Endodermal cell (in vitro differentiated cells): ENCODE results near the gene TECTA. TPM values are rescaled to one million over a fixed set of nuclear protein-coding genes. Genes with fewer than 3 reads are reported as not detected.

Experiments used
- DNase-seq: peaks from one replicate; pipeline ENCODE4 v3.0.0-alpha.2; 2017
- H3K27ac ChIP-seq: 2 replicates; pipeline ENCODE4 v1.5.1; 2013; ENCODE audit warnings: mild to moderate bottlenecking, low read depth, low read length, moderate library complexity
- H3K27me3 ChIP-seq: 2 replicates; pipeline ENCODE4 v1.6.1; 2013; ENCODE audit warnings: mild to moderate bottlenecking, low read length, moderate library complexity; ENCODE audit not compliant: insufficient read depth, control insufficient read depth, poor library complexity, severe bottlenecking
- H3K36me3 ChIP-seq: 2 replicates; pipeline ENCODE4 v1.7.0; 2013; ENCODE audit warnings: mild to moderate bottlenecking, low read length, moderate library complexity; ENCODE audit not compliant: control insufficient read depth, insufficient read depth
- H3K4me1 ChIP-seq: one replicate; pipeline ENCODE4 v1.7.0; 2013; ENCODE audit warnings: low read length; ENCODE audit not compliant: control insufficient read depth, insufficient read depth
- H3K4me3 ChIP-seq: 2 replicates; pipeline ENCODE4 v1.5.1; 2013; ENCODE audit warnings: mild to moderate bottlenecking, low read length, moderate library complexity
- H3K9ac ChIP-seq: 2 replicates; pipeline ENCODE4 v1.6.1; 2013; ENCODE audit warnings: mild to moderate bottlenecking, low read length, moderate library complexity; ENCODE audit not compliant: poor library complexity, severe bottlenecking; ENCODE audit errors: extremely low read depth
- H3K9me3 ChIP-seq: 2 replicates; pipeline ENCODE4 v1.6.1; 2013; ENCODE audit warnings: mild to moderate bottlenecking, low read length, moderate library complexity; ENCODE audit not compliant: control insufficient read depth
- H3K27ac Mint-ChIP-seq: 2 replicates; pipeline ENCODE4 v1.8.0; 2020; ENCODE audit warnings: mixed read lengths
- H3K27me3 Mint-ChIP-seq: 2 replicates; pipeline ENCODE4 v1.8.0; 2021; ENCODE audit warnings: mild to moderate bottlenecking, mixed read lengths; ENCODE audit not compliant: insufficient read depth
- H3K36me3 Mint-ChIP-seq: 2 replicates; pipeline ENCODE4 v1.8.0; 2020; ENCODE audit warnings: low read depth, mixed read lengths
- H3K4me1 Mint-ChIP-seq: 2 replicates; pipeline ENCODE4 v1.8.0; 2020; ENCODE audit warnings: mixed read lengths
- H3K4me3 Mint-ChIP-seq: 2 replicates; pipeline ENCODE4 v1.8.0; 2020; ENCODE audit warnings: mild to moderate bottlenecking, moderate library complexity, mixed read lengths
- H3K9me3 Mint-ChIP-seq: 2 replicates; pipeline ENCODE4 v1.8.0; 2020; ENCODE audit warnings: mild to moderate bottlenecking, mixed read lengths
- WGBS, 2 experiments: methylation state at CpG; one replicate each; pipeline versions ENCODE4 v1.1.5 to v1.1.7; 2013; ENCODE audit warnings: missing lambda C conversion rate in 2 of 2, mixed read lengths in 1 of 2; ENCODE audit not compliant: insufficient coverage in 1 of 2, insufficient read length in 1 of 2; 5-methylcytosine and 5-hydroxymethylcytosine counted together
- total RNA-seq, 2 donors: library from RNA; stranded (reverse); fragmentation: NEBNext Ultra II Directional in 1 of 2; extraction: Animal tissue kit (Norgen Biotek cat#: 25700) in 1 of 2; gene quantifications; 2 replicates in 1 of 2; 3 replicates in 1 of 2; pipeline ENCODE4 v1.2.1, GENCODE V29; 2021
- TF ChIP-seq, protein P1 (sequence below): fragments of 200-600 bp; sonication (generic); conservative IDR thresholded peaks from 2 replicates; pipeline ENCODE4 v1.5.0; 2021; ENCODE audit warnings: antibody characterized with exemption, mild to moderate bottlenecking

The TECTA gene
- total RNA-seq, 2 donors from 2014 or later = 1.4 to 2.2 TPM

- no peaks in the 10 kb centered on the region for H3K36me3 ChIP-seq
- H3K27me3 Mint-ChIP-seq = no peaks in the 10 kb centered on the region
- H3K4me3 ChIP-seq = no peak overlapping the region
- no peak overlapping the region for H3K4me3 Mint-ChIP-seq
- TF ChIP-seq, protein P1, sequence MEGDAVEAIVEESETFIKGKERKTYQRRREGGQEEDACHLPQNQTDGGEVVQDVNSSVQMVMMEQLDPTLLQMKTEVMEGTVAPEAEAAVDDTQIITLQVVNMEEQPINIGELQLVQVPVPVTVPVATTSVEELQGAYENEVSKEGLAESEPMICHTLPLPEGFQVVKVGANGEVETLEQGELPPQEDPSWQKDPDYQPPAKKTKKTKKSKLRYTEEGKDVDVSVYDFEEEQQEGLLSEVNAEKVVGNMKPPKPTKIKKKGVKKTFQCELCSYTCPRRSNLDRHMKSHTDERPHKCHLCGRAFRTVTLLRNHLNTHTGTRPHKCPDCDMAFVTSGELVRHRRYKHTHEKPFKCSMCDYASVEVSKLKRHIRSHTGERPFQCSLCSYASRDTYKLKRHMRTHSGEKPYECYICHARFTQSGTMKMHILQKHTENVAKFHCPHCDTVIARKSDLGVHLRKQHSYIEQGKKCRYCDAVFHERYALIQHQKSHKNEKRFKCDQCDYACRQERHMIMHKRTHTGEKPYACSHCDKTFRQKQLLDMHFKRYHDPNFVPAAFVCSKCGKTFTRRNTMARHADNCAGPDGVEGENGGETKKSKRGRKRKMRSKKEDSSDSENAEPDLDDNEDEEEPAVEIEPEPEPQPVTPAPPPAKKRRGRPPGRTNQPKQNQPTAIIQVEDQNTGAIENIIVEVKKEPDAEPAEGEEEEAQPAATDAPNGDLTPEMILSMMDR = no peak
- H3K4me1 ChIP-seq = no peaks in the 10 kb centered on the region
- no peaks in the 10 kb centered on the region for H3K4me1 Mint-ChIP-seq
- no peak overlapping the region for H3K27ac Mint-ChIP-seq
- H3K9me3 ChIP-seq = peaks cover 12% of the 10 kb centered on the region
- no peak for DNase-seq
- WGBS, 2 experiments = 77 to 78% methylated on average over 6 of the region's 6 CpGs
- no peaks in the 10 kb centered on the region for H3K27me3 ChIP-seq
- no peak overlapping the region for H3K27ac ChIP-seq
- H3K36me3 Mint-ChIP-seq = peaks cover 2% of the 10 kb centered on the region
- peaks cover 17% of the 10 kb centered on the region for H3K9me3 Mint-ChIP-seq
- H3K9ac ChIP-seq = no peak overlapping the region
Measured at GRCh38 chr11:121117788-121118187, 16.7 kb downstream of the TECTA start.

DNA sequence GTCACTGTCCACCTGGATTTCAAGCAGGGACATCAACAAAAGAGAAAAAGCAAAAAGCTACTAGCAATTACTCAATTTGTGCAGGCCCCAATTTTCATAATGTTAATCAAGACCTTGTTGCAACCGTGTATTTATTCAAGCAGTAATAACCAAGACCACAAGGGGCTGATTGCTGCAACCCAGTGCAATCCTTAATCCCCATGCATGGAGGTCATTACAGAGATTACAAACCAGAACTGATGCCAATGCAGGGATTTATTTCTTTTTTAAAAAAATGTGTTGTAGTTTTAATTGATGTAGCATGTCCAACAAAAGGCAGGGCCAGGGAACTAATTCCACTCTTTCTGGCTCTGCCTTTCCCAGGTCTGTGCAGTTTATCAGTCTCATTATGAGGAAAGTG lies 18.4 kb downstream of the TECTA start:
- peaks cover 17% of the 10 kb centered on the region for H3K9me3 ChIP-seq
- no peak overlapping the region for H3K27ac ChIP-seq
- Mint-ChIP-seq H3K36me3 (peaks cover 7% of the 10 kb centered on the region), H3K4me3 (no peak overlapping the region), H3K27ac (no peak overlapping the region), H3K4me1 (no peaks in the 10 kb centered on the region), H3K27me3 (no peaks in the 10 kb centered on the region), H3K9me3 (peaks cover 27% of the 10 kb centered on the region)
- TF ChIP-seq, protein P1 = peak; percentile 62
- no peaks in the 10 kb centered on the region for H3K4me1 ChIP-seq
- WGBS, 2 experiments = 89 to 100% methylated on average over 1 of the region's 1 CpG
- no peak overlapping the region for H3K9ac ChIP-seq
- no peak overlapping the region for H3K4me3 ChIP-seq
- H3K27me3 ChIP-seq = no peaks in the 10 kb centered on the region
- H3K36me3 ChIP-seq = no peaks in the 10 kb centered on the region
- no peak for DNase-seq

DNA sequence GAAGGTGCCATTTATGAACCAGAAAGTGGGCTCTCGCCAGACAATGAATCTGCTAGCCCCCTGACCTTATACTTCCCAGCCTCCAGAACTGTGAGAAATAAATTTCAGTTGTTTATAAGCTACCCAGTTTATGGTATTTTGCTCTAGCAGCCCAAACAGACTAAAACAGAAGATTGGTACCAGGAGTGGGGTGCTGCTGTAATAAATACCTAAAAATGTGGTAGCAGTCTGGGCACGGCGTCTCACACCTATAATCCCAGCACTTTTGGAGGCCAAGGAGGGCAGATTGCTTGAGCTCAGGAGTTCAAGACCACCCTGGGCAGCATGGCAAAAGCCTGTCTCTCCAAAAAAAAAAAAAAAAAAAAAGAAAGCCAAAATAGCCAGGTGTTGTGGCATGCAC lies 21.3 kb downstream of the TECTA start:
- no peaks in the 10 kb centered on the region for H3K4me1 ChIP-seq
- peaks cover 27% of the 10 kb centered on the region for H3K9me3 Mint-ChIP-seq
- H3K9me3 ChIP-seq = peaks cover 17% of the 10 kb centered on the region
- H3K27me3 Mint-ChIP-seq = no peaks in the 10 kb centered on the region
- WGBS, 2 experiments = 87 to 100% methylated on average over 1 to 3 of the region's 3 CpGs
- H3K4me1 Mint-ChIP-seq = no peaks in the 10 kb centered on the region
- no peak overlapping the region for H3K9ac ChIP-seq
- no peak for DNase-seq
- H3K27me3 ChIP-seq = no peaks in the 10 kb centered on the region
- H3K4me3 ChIP-seq = peak overlapping the region; percentile 26
- no peak overlapping the region for H3K27ac Mint-ChIP-seq
- H3K36me3 Mint-ChIP-seq = peaks cover 7% of the 10 kb centered on the region
- TF ChIP-seq, protein P1 = no peak
- no peak overlapping the region for H3K27ac ChIP-seq
- H3K36me3 ChIP-seq = no peaks in the 10 kb centered on the region
- H3K4me3 Mint-ChIP-seq = no peak overlapping the region
